Neuron (in vitro differentiated cells): ENCODE data around the gene FAM168B.

ENCODE experiments used
- H2AFZ ChIP-seq: one replicate; pipeline ENCODE4 v1.6.1; 2013; ENCODE audit warnings: low read depth, mild to moderate bottlenecking, inconsistent platforms, low read length, moderate library complexity
- H3K27me3 ChIP-seq: one replicate; pipeline ENCODE4 v1.6.1; 2013; ENCODE audit warnings: low read length; ENCODE audit not compliant: insufficient read depth
- H3K36me3 ChIP-seq: one replicate; pipeline ENCODE4 v1.6.1; 2013; ENCODE audit warnings: low read length; ENCODE audit not compliant: insufficient read depth
- H3K4me1 ChIP-seq: one replicate; pipeline ENCODE4 v1.6.1; 2013; ENCODE audit warnings: low read length; ENCODE audit not compliant: insufficient read depth
- H3K4me3 ChIP-seq: 2 replicates; pipeline ENCODE4 v1.5.1; 2013; ENCODE audit warnings: mild to moderate bottlenecking, low read length, moderate library complexity
- H3K9me3 ChIP-seq: one replicate; pipeline ENCODE4 v1.6.1; 2013; ENCODE audit warnings: low read length

FAM168B gene

GRCh38 chr2:131027566-131028528 is 65.4 kb downstream of the FAM168B start:
- Histone ChIP-seq H3K4me1 (no peaks in the 10 kb centered on the region), H3K36me3 (no peaks in the 10 kb centered on the region), H2AFZ (no peak overlapping the region), H3K27me3 (peaks cover 16% of the 10 kb centered on the region), H3K9me3 (peaks cover 8% of the 10 kb centered on the region), H3K4me3 (no peak overlapping the region)

- peaks cover 11% of the 10 kb centered on the region for H3K27me3 ChIP-seq
These were observed 66.3 kb downstream of the FAM168B start for GRCh38 chr2:131026919-131027318.

GRCh38 chr2:131023758-131024157 is 69.5 kb downstream of the FAM168B start:
- Histone ChIP-seq H2AFZ (no peak overlapping the region), H3K4me1 (no peaks in the 10 kb centered on the region), H3K4me3 (no peak overlapping the region), H3K27me3 (peaks cover 4% of the 10 kb centered on the region), H3K36me3 (no peaks in the 10 kb centered on the region), H3K9me3 (peaks cover 8% of the 10 kb centered on the region)

More at GRCh38 chr2:131026919-131027318, 66.3 kb downstream of the FAM168B start:
- H3K36me3 ChIP-seq = no peaks in the 10 kb centered on the region
- H2AFZ ChIP-seq = no peak overlapping the region
- no peak overlapping the region for H3K4me3 ChIP-seq
- H3K4me1 ChIP-seq = no peaks in the 10 kb centered on the region
- peaks cover 8% of the 10 kb centered on the region for H3K9me3 ChIP-seq

GRCh38 chr2:131022731-131023130 is 70.5 kb downstream of the FAM168B start:
- no peaks in the 10 kb centered on the region for H3K4me1 ChIP-seq
- no peak overlapping the region for H3K4me3 ChIP-seq

GRCh38 chr2:131016826-131017741 is 76.2 kb downstream of the FAM168B start:
- Histone ChIP-seq H3K27me3 (peaks cover 7% of the 10 kb centered on the region), H2AFZ (no peak overlapping the region), H3K36me3 (no peaks in the 10 kb centered on the region), H3K4me1 (no peaks in the 10 kb centered on the region), H3K9me3 (no peaks in the 10 kb centered on the region), H3K4me3 (no peak overlapping the region)

More at GRCh38 chr2:131022731-131023130, 70.5 kb downstream of the FAM168B start:
- peaks cover 2% of the 10 kb centered on the region for H3K9me3 ChIP-seq
- no peak overlapping the region for H2AFZ ChIP-seq
- H3K36me3 ChIP-seq = no peaks in the 10 kb centered on the region
- H3K27me3 ChIP-seq = peaks cover 4% of the 10 kb centered on the region

- no peaks in the 10 kb centered on the region for H3K36me3 ChIP-seq
- no peaks in the 10 kb centered on the region for H3K4me1 ChIP-seq
- no peak overlapping the region for H2AFZ ChIP-seq
- peaks cover 10% of the 10 kb centered on the region for H3K27me3 ChIP-seq
- H3K9me3 ChIP-seq = no peaks in the 10 kb centered on the region
- H3K4me3 ChIP-seq = no peak overlapping the region
These were observed 77.5 kb downstream of the FAM168B start for GRCh38 chr2:131015764-131016163.

- Histone ChIP-seq H2AFZ (no peak overlapping the region), H3K4me1 (no peaks in the 10 kb centered on the region), H3K36me3 (no peaks in the 10 kb centered on the region), H3K9me3 (no peaks in the 10 kb centered on the region), H3K4me3 (no peak overlapping the region), H3K27me3 (peaks cover 14% of the 10 kb centered on the region)
These were observed 79.1 kb downstream of the FAM168B start for GRCh38 chr2:131014141-131014540.

GRCh38 chr2:131011486-131011885 is 81.8 kb downstream of the FAM168B start:
- Histone ChIP-seq H2AFZ (no peak overlapping the region), H3K4me3 (no peak overlapping the region), H3K9me3 (no peaks in the 10 kb centered on the region), H3K27me3 (peaks cover 10% of the 10 kb centered on the region), H3K36me3 (no peaks in the 10 kb centered on the region), H3K4me1 (no peaks in the 10 kb centered on the region)

- Histone ChIP-seq H3K4me1 (no peaks in the 10 kb centered on the region), H2AFZ (no peak overlapping the region)
These were observed 82.7 kb downstream of the FAM168B start for GRCh38 chr2:131010566-131010965.

GRCh38 chr2:131009713-131010475 is 83.4 kb downstream of the FAM168B start:
- Histone ChIP-seq H3K4me3 (no peak overlapping the region), H3K27me3 (peaks cover 11% of the 10 kb centered on the region), H3K36me3 (no peaks in the 10 kb centered on the region), H3K9me3 (no peaks in the 10 kb centered on the region), H2AFZ (no peak overlapping the region), H3K4me1 (no peaks in the 10 kb centered on the region)

More at GRCh38 chr2:131010566-131010965, 82.7 kb downstream of the FAM168B start:
- H3K27me3 ChIP-seq = peaks cover 11% of the 10 kb centered on the region
- no peaks in the 10 kb centered on the region for H3K36me3 ChIP-seq
- no peaks in the 10 kb centered on the region for H3K9me3 ChIP-seq
- H3K4me3 ChIP-seq = no peak overlapping the region

GRCh38 chr2:131008967-131009366 is 84.3 kb downstream of the FAM168B start:
- peaks cover 14% of the 10 kb centered on the region for H3K27me3 ChIP-seq
- no peaks in the 10 kb centered on the region for H3K36me3 ChIP-seq
- H3K9me3 ChIP-seq = no peaks in the 10 kb centered on the region
- no peaks in the 10 kb centered on the region for H3K4me1 ChIP-seq
- H2AFZ ChIP-seq = no peak overlapping the region
- H3K4me3 ChIP-seq = no peak overlapping the region

GRCh38 chr2:131006561-131006960 is 86.7 kb downstream of the FAM168B start:
- Histone ChIP-seq H3K4me3 (no peak overlapping the region), H3K4me1 (no peaks in the 10 kb centered on the region), H3K36me3 (no peaks in the 10 kb centered on the region), H2AFZ (no peak overlapping the region), H3K9me3 (no peaks in the 10 kb centered on the region), H3K27me3 (peaks cover 20% of the 10 kb centered on the region)
